Heart left ventricle (tissue), 16 donors: ENCODE measurements around the gene RASGEF1C. TPM values are rescaled to one million over a fixed set of nuclear protein-coding genes. Genes with fewer than 3 reads are reported as not detected.

ENCODE experiments used
- ATAC-seq, 4 donors: fragments of 200-7000 bp; cut with Tn5 transposase; one replicate each; pipeline ENCODE4 v1.9.1; 2020 to 2022; ENCODE audit warnings: moderate library complexity in 4 of 4, mild to moderate bottlenecking in 3 of 4, moderate number of reproducible peaks in 1 of 4
- DNase-seq, 5 donors: peaks; one replicate each; pipeline ENCODE4 v3.0.0-alpha.2; 2020
- H3K27ac ChIP-seq, 12 donors: fragments of 200-600 bp; sonication (generic) in 4 of 12; one replicate each; pipeline versions ENCODE4 v1.5.0 to v1.8.0; 2016 to 2022; ENCODE audit warnings: mild to moderate bottlenecking in 2 of 12
- H3K27me3 ChIP-seq, 9 donors: fragments of 200-600 bp; sonication (generic) in 2 of 9; one replicate each; pipeline versions ENCODE4 v1.5.1 to v1.8.0; 2016 to 2022; ENCODE audit warnings: mild to moderate bottlenecking in 3 of 9
- H3K36me3 ChIP-seq, 9 donors: fragments of 200-600 bp; sonication (generic) in 2 of 9; one replicate each; pipeline versions ENCODE4 v1.5.0 to v1.8.0; 2018 to 2022; ENCODE audit warnings: mild to moderate bottlenecking in 2 of 9
- H3K4me1 ChIP-seq, 12 donors: fragments of 200-600 bp; sonication (generic) in 4 of 12; one replicate each; pipeline versions ENCODE4 v1.5.0 to v1.8.0; 2016 to 2022; ENCODE audit warnings: mild to moderate bottlenecking in 3 of 12
- H3K4me3 ChIP-seq, 12 donors: fragments of 200-600 bp; sonication (generic) in 4 of 12; one replicate each; pipeline versions ENCODE4 v1.5.0 to v1.8.0; 2017 to 2022; ENCODE audit warnings: mild to moderate bottlenecking in 9 of 12, moderate library complexity in 4 of 12
- H3K9me3 ChIP-seq, 12 donors: fragments of 200-600 bp; sonication (generic) in 4 of 12; one replicate each; pipeline versions ENCODE4 v1.5.0 to v1.8.0; 2016 to 2022; ENCODE audit warnings: mild to moderate bottlenecking in 1 of 12
- POLR2A ChIP-seq, 2 donors: fragments of 450-650 bp; IDR thresholded peaks; one replicate each; pipeline ENCODE4 v1.6.1; 2017; ENCODE audit warnings: antibody characterized with exemption in 2 of 2, mild to moderate bottlenecking in 2 of 2, moderate library complexity in 2 of 2
- WGBS, 4 donors: extraction: QIAGEN DNeasy Blood & Tissue Kit in 2 of 4; methylation state at CpG; one replicate each; pipeline versions ENCODE4 v1.1.5 to v1.1.7; 2013 to 2018; 5-methylcytosine and 5-hydroxymethylcytosine counted together
- intact Hi-C, 10 donors: fragments of 100-400 bp; cut with DNase I; formaldehyde crosslinking; loops; one replicate each; pipeline versions ENCODE4 v1.11.1 to v1.14.2; 2022
- polyA plus RNA-seq, 2 donors: library from polyadenylated mRNA; stranded (reverse); fragments of 200-250 nt; gene quantifications; one replicate each; pipeline ENCODE4 v1.2.3, GENCODE V29; 2013
- total RNA-seq, 9 donors: library from RNA; depleted of rRNA in 2 of 9; stranded (reverse); fragments of >200 nt in 2 of 9; fragmentation: NEBNext Ultra II Directional in 3 of 9; extraction: Animal tissue kit (Norgen Biotek cat#: 25700) in 3 of 9; gene quantifications; one replicate each; pipeline versions ENCODE4 v1.1.0 to v1.2.4, GENCODE V29; 2016 to 2023
- TF ChIP-seq, protein P1 (sequence below), 12 donors: fragments of 200-600 bp; sonication (generic) in 4 of 12; IDR thresholded peaks; one replicate each; pipeline versions ENCODE4 v1.5.0 to v1.8.0; 2018 to 2022; ENCODE audit warnings: antibody characterized with exemption in 12 of 12, mild to moderate bottlenecking in 5 of 12
- donor health status: ischemic (EF 13 %, LVEDD 7.1; RV severe dilation, severe dysfunction).
- donor health status: healthy with polysubstance abuse.
- donor health status: DM: no; HTN: yes; CAD: no.
- donor health status: DM: no; HTN: no; CAD: no.
- donor health status: ischemic (EF 25% LVEDD 6.9; RV normal size, moderate dysfunction).
- donor health status: ischemic (EF 25% LVEDD 5.7; RV mildly dilated, moderate dysfunction).
- donor health status: healthy.
- donor health status: DM: yes; HTN: yes; CAD: no.
- donor health status: ischemic (EF 35%, LVEDD 5.7; RV mildly dilated, moderate dysfunction).
- donor health status: nonischemic (EF 11% LVEDD 7.7; RV severe dilation, severe dysfunction).
- donor health status: DM: yes; HTN: yes; CAD: no.
- donor health status: PGD.
- donor health status: ischemic (EF 29% LVEDD 5.4; RV normal size, mild dysfunction).
- donor health status: nonischemic (EF 23%, LVEDD 6.1; RV moderate dilation, normal function).

Gene RASGEF1C
- total and polyA plus RNA-seq, 11 donors, result 0.14 to 0.75 (median 0.19) TPM; not detected in 4

DNA sequence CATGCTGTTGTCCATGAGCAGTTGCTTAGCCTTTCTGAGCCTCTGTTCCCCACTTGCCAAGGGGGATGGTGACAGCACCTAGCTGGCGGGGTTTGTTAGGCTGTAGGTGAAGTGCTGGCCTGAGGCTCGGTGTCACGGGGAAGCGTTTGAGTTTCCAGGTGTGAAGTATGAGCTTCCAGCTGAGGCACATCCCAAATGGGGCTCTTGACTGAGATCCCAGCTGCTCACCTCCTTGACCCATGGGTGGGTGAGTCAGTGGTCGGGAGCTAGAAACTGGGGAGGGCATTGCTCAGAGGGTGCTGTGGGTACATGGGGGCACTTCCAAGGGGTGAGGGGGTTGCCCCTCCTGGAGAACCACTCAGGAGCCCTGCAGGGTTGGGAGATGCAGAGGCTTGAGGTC is 111.1 kb downstream of the RASGEF1C start:
- peaks cover 0 to 12% (median 0%) of the 10 kb centered on the region in 12 donors for H3K4me1 ChIP-seq
- peaks cover 0 to 14% (median 0%) of the 10 kb centered on the region in 9 donors for H3K27me3 ChIP-seq
- DNase-seq (no peak), ATAC-seq (no peak)
- H3K4me3 ChIP-seq, result no peak overlapping the region
- H3K27ac ChIP-seq, result no peak overlapping the region
- no peaks in the 10 kb centered on the region for H3K9me3 ChIP-seq
- 80 to 87% (median 86%) methylated on average over 4 to 5 of the region's 5 CpGs for WGBS, 4 donors
- no peaks in the 10 kb centered on the region for H3K36me3 ChIP-seq
- intact Hi-C loops, result loop anchor here in 1 of 10 donors (10.0 kb wide), 1 partner anchor 183 kb away; no protein-coding TSS in a partner anchor
- TF ChIP-seq, protein P1, sequence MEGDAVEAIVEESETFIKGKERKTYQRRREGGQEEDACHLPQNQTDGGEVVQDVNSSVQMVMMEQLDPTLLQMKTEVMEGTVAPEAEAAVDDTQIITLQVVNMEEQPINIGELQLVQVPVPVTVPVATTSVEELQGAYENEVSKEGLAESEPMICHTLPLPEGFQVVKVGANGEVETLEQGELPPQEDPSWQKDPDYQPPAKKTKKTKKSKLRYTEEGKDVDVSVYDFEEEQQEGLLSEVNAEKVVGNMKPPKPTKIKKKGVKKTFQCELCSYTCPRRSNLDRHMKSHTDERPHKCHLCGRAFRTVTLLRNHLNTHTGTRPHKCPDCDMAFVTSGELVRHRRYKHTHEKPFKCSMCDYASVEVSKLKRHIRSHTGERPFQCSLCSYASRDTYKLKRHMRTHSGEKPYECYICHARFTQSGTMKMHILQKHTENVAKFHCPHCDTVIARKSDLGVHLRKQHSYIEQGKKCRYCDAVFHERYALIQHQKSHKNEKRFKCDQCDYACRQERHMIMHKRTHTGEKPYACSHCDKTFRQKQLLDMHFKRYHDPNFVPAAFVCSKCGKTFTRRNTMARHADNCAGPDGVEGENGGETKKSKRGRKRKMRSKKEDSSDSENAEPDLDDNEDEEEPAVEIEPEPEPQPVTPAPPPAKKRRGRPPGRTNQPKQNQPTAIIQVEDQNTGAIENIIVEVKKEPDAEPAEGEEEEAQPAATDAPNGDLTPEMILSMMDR (IDR thresholded peaks at IDR 0.05), result no peak
- no peak for TF ChIP-seq POLR2A (IDR thresholded peaks at IDR 0.05)

- Histone ChIP-seq H3K9me3 (no peaks in the 10 kb centered on the region), H3K27ac (no peak overlapping the region), H3K4me3 (no peak overlapping the region), H3K27me3 (peaks cover 0 to 14% (median 0%) of the 10 kb centered on the region in 9 donors), H3K4me1 (peaks cover 0 to 12% (median 0%) of the 10 kb centered on the region in 12 donors), H3K36me3 (no peaks in the 10 kb centered on the region)
- intact Hi-C loops, result loop anchor here in 1 of 10 donors (10.0 kb wide), 1 partner anchor 183 kb away; no protein-coding TSS in a partner anchor
- WGBS, 4 donors, result 86 to 93% (median 92%) methylated on average over 10 to 11 of the region's 11 CpGs
- no peak for DNase-seq
- TF ChIP-seq, protein P1 (IDR thresholded peaks at IDR 0.05), result no peak
- TF ChIP-seq POLR2A (IDR thresholded peaks at IDR 0.05), result no peak
- ATAC-seq, result no peak
Measured at GRCh38 chr5:180097163-180097894, 111.7 kb downstream of the RASGEF1C start.

DNA sequence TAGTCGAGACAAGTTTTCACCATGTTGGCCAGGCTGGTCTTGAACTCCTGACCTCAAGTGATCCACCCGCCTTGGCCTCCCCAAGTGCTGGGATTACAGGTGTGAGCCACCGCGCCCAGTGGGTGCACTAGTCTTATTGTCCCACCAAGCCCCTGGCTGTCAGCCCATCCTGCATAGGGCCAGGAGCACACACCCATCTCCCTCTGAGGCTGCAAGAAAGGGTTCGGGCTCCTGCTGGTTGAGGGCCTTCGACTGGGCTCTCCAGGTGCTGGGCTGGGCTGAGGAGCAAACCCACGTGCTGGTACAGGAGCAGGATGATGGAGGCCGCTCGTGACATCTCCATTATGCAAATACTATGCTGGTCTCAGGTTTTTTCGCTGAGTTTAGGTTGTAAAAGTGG is 112.4 kb downstream of the RASGEF1C start:
- no peaks in the 10 kb centered on the region for H3K36me3 ChIP-seq
- DNase-seq, result no peak
- peaks cover 0 to 14% (median 0%) of the 10 kb centered on the region in 9 donors for H3K27me3 ChIP-seq
- H3K27ac ChIP-seq, result no peak overlapping the region
- peaks cover 0 to 12% (median 0%) of the 10 kb centered on the region in 12 donors for H3K4me1 ChIP-seq
- WGBS, 4 donors, result 87 to 93% (median 89%) methylated on average over 8 to 10 of the region's 10 CpGs
- H3K9me3 ChIP-seq, result no peaks in the 10 kb centered on the region
- H3K4me3 ChIP-seq, result no peak overlapping the region
- TF ChIP-seq, protein P1 (IDR thresholded peaks at IDR 0.05), result no peak
- no peak for TF ChIP-seq POLR2A (IDR thresholded peaks at IDR 0.05)
- no peak for ATAC-seq
- intact Hi-C loops, result loop anchor here in 1 of 10 donors (10.0 kb wide), 1 partner anchor 182 kb away; no protein-coding TSS in a partner anchor

DNA sequence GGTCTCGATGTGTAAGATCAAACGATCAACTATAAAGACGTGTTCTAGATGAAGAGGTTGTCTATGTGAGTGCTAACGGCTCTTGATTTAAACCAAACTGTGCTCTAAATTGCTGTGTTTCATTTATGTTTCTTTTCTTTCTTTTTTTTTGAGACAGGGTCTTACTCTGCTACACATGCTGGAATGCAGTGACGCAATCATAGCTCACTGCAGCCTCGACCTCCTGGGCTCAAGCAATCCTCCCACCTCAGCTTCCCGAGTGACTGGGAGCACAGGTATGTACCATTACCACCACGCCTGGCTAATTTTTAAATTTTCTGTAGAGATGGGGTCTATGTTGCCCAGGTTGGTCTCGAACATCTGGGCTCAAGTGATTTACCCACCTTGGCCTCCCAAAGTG is 113.5 kb downstream of the RASGEF1C start:
- 76 to 89% (median 86%) methylated on average over 9 of the region's 9 CpGs for WGBS, 4 donors
- TF ChIP-seq, protein P1 (IDR thresholded peaks at IDR 0.05), result no peak
- TF ChIP-seq POLR2A (IDR thresholded peaks at IDR 0.05), result no peak
- intact Hi-C loops, result loop anchor here in 1 of 10 donors (10.0 kb wide), 1 partner anchor 181 kb away; no protein-coding TSS in a partner anchor
- no peak overlapping the region for H3K27ac ChIP-seq
- H3K4me3 ChIP-seq, result no peak overlapping the region
- DNase-seq (no peak), ATAC-seq (no peak)
- peaks cover 0 to 5% (median 0%) of the 10 kb centered on the region in 9 donors for H3K27me3 ChIP-seq
- no peaks in the 10 kb centered on the region for H3K36me3 ChIP-seq
- H3K9me3 ChIP-seq, result no peaks in the 10 kb centered on the region
- H3K4me1 ChIP-seq, result peaks cover 0 to 19% (median 5%) of the 10 kb centered on the region in 12 donors
